CD4-positive, alpha-beta T cell treated with Interferon alpha-2 for 1 hour (primary cell): ENCODE data around the gene CHIT1.

Experiments
- DNase-seq, 2 donors: peaks; one replicate each; pipeline ENCODE4 v3.0.0-alpha.2; 2020 to 2022

The CHIT1 gene

GRCh38 chr1:203173566-203173965 lies 55.9 kb downstream of the CHIT1 start:
- no peak for DNase-seq

- no peak for DNase-seq
Observed at GRCh38 chr1:203173011-203173555, 56.4 kb downstream of the CHIT1 start.

DNA sequence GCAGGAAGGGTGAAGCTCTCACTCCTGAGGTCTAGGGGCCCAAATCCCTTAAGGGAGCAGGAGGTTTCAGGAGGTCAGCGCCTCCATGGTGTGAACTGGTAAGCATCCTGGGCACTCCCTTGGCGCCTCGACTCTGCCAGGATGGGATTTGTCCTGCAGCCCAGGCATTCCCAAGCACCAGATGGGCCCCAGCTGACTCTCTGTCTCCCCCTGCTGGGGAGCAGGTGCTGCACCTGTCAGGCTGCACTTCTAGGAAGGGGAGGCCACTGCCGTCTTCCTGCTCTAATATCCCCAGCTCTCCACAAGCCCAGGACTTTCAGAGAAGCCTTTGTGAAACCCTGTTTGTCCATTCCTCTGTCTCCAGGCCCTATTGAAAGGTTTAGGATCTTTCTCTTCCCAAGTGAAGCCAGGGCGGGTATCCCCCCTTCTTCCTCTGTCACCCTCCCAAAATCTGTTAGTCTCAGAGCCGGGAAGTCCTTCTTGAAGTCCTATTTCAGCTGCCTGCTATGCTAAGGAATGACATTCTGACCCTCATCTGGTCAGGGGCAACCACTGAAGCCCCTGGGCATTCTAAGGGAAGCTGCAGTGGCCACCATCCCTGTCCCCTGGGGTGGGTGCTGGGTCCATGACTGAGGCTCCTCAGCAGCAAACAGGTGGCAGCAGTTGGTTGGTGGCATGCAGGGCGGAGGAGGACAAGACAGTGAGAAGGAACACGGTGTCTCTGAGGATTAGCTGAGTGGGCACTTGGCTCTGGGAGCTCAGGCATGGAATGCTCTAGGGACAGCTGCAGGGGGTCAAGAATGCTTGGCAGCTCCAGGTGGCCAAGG lies 57.1 kb downstream of the CHIT1 start:
- peak; percentile 27 to 42 for DNase-seq

GRCh38 chr1:203171341-203172183 lies 57.9 kb downstream of the CHIT1 start:
- no peak for DNase-seq

DNA sequence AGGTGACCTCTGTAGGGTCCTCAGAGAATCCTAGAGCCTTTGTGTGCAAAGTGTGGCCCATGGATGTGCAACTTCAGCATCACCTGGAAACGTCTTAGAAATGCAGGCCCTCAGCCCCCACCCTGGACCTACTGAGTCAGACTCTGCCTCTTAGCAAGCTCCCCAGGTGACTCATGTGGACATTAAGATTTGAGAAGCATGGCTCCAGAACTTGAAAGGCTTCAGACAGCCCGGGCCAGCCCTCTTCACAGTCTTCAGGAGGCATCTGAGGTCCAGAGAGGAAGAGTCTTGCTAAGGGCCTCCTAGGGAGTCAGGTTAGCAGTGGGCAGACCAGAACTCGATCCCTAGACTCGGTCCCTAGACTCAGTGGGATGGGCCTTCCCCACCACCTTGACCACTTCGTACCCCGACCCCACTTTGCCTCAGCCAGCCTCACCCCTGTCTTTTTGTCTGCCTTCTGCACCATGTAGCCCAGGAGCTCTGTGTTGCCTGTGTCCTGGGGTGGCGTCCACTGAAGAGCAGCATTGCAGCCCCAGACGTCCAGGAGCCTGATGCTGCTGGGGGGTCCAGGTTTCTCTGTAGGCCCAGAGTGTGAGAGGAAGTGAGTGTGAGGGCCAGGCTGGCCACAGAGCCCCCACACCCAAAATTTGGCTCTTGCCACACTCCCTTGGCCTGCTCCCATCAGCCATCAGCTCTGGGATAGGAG lies 58.7 kb downstream of the CHIT1 start:
- no peak for DNase-seq

GRCh38 chr1:203169770-203170520 lies 59.5 kb downstream of the CHIT1 start:
- DNase-seq, result no peak

DNA sequence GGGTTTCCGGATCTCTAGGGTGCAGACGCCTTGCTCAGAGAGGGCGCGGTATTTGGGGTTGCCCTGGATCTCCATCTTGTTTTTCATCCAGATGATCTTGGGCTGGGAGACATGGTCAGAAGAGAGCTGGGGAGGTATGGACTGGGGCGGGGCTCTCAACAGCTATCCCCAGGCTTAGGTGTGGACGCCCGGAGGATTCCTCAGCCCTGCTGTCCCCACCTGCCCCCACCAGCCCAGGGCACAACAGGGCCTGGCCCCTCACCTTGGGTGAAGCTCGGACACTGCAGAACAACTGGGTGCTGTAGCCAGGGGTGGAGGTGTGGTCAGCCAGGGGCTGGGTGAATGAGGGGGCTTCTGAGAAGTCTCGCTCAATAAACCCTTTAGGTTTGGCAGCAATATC lies 60.5 kb downstream of the CHIT1 start:
- DNase-seq, result no peak

GRCh38 chr1:203168256-203168786 lies 61.2 kb downstream of the CHIT1 start:
- no peak for DNase-seq

DNA sequence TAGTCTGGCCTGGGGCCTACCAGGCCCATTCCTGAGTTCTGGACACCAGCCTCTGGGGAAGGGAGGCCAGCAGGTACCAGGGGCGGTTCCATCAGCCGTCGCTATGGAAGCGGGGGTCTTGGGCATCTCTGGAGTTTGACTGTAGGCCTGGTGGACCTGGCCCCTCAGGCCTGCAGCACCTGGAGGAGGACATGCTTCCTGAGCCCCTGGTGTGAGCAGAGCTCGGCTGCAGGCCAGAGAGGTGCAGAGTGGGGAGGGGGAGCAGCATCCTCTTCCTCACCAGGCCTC lies 61.6 kb downstream of the CHIT1 start:
- no peak for DNase-seq

- DNase-seq, result peak in 1 of 2 donors; percentile 9
Observed at GRCh38 chr1:203167026-203167912, 62.2 kb downstream of the CHIT1 start.

DNA sequence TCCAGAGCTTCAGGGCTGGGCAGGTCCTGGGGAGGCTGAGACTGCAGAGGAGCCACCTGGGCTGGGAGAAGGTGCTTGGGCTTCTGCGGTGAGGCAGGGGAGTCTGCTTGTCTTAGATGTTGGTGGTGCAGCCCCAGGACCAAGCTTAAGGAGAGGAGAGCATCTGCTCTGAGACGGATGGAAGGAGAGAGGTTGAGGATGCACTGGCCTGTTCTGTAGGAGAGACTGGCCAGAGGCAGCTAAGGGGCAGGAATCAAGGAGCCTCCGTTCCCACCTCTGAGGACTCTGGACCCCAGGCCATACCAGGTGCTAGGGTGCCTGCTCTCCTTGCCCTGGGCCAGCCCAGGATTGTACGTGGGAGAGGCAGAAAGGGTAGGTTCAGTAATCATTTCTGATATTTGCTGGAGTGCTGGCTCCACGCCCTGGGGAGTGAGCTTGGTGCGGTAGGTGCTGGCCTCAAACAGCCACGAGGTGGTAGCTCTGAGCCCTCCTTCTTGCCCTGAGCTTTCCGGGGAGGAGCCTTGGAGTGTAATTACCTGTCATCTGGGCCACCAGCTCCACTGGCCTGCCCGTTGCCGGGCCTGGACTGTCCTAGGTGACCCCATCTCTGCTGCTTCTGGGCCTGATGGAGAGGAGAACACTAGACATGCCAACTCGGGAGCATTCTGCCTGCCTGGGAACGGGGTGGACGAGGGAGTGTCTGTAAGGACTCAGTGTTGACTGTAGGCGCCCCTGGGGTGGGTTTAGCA lies 63.1 kb downstream of the CHIT1 start:
- no peak for DNase-seq
